Trophoblast cell (in vitro differentiated cells and primary cell): ENCODE data around the gene CARS1.

Experiments used
- DNase-seq, 2 donors: peaks; one replicate each; pipeline ENCODE4 v3.0.0-alpha.2; 2016
- H2AFZ ChIP-seq: 2 replicates; pipeline ENCODE4 v1.6.1; 2013; ENCODE audit warnings: low read length, moderate library complexity, mild to moderate bottlenecking; ENCODE audit not compliant: insufficient read depth, poor library complexity
- H2AK5ac ChIP-seq: 2 replicates; pipeline ENCODE4 v1.6.1; 2013; ENCODE audit warnings: mild to moderate bottlenecking, low read length
- H2BK120ac ChIP-seq: 2 replicates; pipeline ENCODE4 v1.6.1; 2013; ENCODE audit warnings: low read length, mild to moderate bottlenecking, moderate library complexity; ENCODE audit not compliant: insufficient read depth, poor library complexity
- H2BK12ac ChIP-seq: 2 replicates; pipeline ENCODE4 v1.6.1; 2013; ENCODE audit warnings: mild to moderate bottlenecking, low read length, moderate library complexity
- H2BK5ac ChIP-seq: 2 replicates; pipeline ENCODE4 v1.6.1; 2013; ENCODE audit warnings: low read length, low read depth, moderate library complexity, mild to moderate bottlenecking; ENCODE audit not compliant: poor library complexity
- H3K14ac ChIP-seq: 2 replicates; pipeline ENCODE4 v1.6.1; 2013; ENCODE audit warnings: mild to moderate bottlenecking, low read length
- H3K18ac ChIP-seq: 2 replicates; pipeline ENCODE4 v1.6.1; 2013; ENCODE audit warnings: mild to moderate bottlenecking, low read length
- H3K23ac ChIP-seq: 2 replicates; pipeline ENCODE4 v1.6.1; 2013; ENCODE audit warnings: low read length
- H3K27ac ChIP-seq: 2 replicates; pipeline ENCODE4 v1.5.1; 2013; ENCODE audit warnings: low read depth, mild to moderate bottlenecking, inconsistent platforms, low read length, moderate library complexity
- H3K27me3 ChIP-seq: 2 replicates; pipeline ENCODE4 v1.6.1; 2013; ENCODE audit warnings: inconsistent platforms, mild to moderate bottlenecking, low read length, moderate library complexity; ENCODE audit not compliant: insufficient read depth
- H3K36me3 ChIP-seq, 2 experiments: 1 replicate in 1 of 2; 2 replicates in 1 of 2; pipeline ENCODE4 v1.6.1; 2013; ENCODE audit warnings: low read length in 2 of 2, mild to moderate bottlenecking in 2 of 2, moderate library complexity in 1 of 2; ENCODE audit not compliant: insufficient read depth in 2 of 2, control insufficient read depth in 1 of 2
- H3K4ac ChIP-seq: 2 replicates; pipeline ENCODE4 v1.6.1; 2013; ENCODE audit warnings: low read depth, mild to moderate bottlenecking, low read length, moderate library complexity
- H3K4me1 ChIP-seq, 2 experiments: 1 replicate in 1 of 2; 2 replicates in 1 of 2; pipeline ENCODE4 v1.6.1; 2013; ENCODE audit warnings: low read length in 2 of 2, mild to moderate bottlenecking in 2 of 2, moderate library complexity in 1 of 2; ENCODE audit not compliant: insufficient read depth in 2 of 2, control insufficient read depth in 1 of 2
- H3K4me2 ChIP-seq: 2 replicates; pipeline ENCODE4 v1.6.1; 2013; ENCODE audit warnings: inconsistent platforms, mild to moderate bottlenecking, low read length, moderate library complexity
- H3K4me3 ChIP-seq: 2 replicates; pipeline ENCODE4 v1.5.1; 2013; ENCODE audit warnings: mild to moderate bottlenecking, low read depth, low read length, inconsistent platforms
- H3K79me1 ChIP-seq: one replicate; pipeline ENCODE4 v1.6.1; 2013; ENCODE audit warnings: low read length
- H3K79me2 ChIP-seq: 2 replicates; pipeline ENCODE4 v1.6.1; 2013; ENCODE audit warnings: low read length, mild to moderate bottlenecking; ENCODE audit not compliant: control insufficient read depth, insufficient read depth, poor library complexity
- H3K9ac ChIP-seq: 2 replicates; pipeline ENCODE4 v1.6.1; 2013; ENCODE audit warnings: mild to moderate bottlenecking, low read length
- H3K9me3 ChIP-seq: 2 replicates; pipeline ENCODE4 v1.6.1; 2013; ENCODE audit warnings: low read depth, mild to moderate bottlenecking, control low read depth, inconsistent platforms, low read length; ENCODE audit not compliant: insufficient read depth
- H4K12ac ChIP-seq: 2 replicates; pipeline ENCODE4 v1.6.1; 2013; ENCODE audit warnings: low read depth, mild to moderate bottlenecking, low read length, moderate library complexity
- H4K8ac ChIP-seq: 2 replicates; pipeline ENCODE4 v1.6.1; 2013; ENCODE audit warnings: low read depth, mild to moderate bottlenecking, low read length, moderate library complexity
- H4K91ac ChIP-seq: one replicate; pipeline ENCODE4 v1.6.1; 2013; ENCODE audit warnings: low read depth, mild to moderate bottlenecking, low read length, moderate library complexity
- WGBS: extraction: QIAGEN DNeasy Blood & Tissue Kit; methylation state at CpG from one replicate; pipeline ENCODE4 v1.1.7; 2013; ENCODE audit warnings: missing lambda C conversion rate; ENCODE audit not compliant: insufficient read length, insufficient coverage; ENCODE audit errors: extremely low coverage; 5-methylcytosine and 5-hydroxymethylcytosine counted together

The CARS1 gene

GRCh38 chr11:2995893-2996554, 61.2 kb downstream of the CARS1 start:
- H2AK5ac ChIP-seq = peak overlapping the region; percentile 38
- H3K27me3 ChIP-seq = no peaks in the 10 kb centered on the region
- no peak overlapping the region for H2BK5ac ChIP-seq
- H4K91ac ChIP-seq = peak overlapping the region; percentile 50
- peaks cover 11 to 15% of the 10 kb centered on the region in 2 experiments for H3K36me3 ChIP-seq
- peaks cover 3 to 11% of the 10 kb centered on the region in 2 experiments for H3K4me1 ChIP-seq
- no CpG with 5 or more reads among the region's 14 CpGs for WGBS
- H3K18ac ChIP-seq = no peak overlapping the region
- H4K12ac ChIP-seq = no peak overlapping the region
- H3K4ac ChIP-seq = no peak overlapping the region
- H3K9me3 ChIP-seq = no peaks in the 10 kb centered on the region
- peaks cover 8% of the 10 kb centered on the region for H3K79me2 ChIP-seq
- no peak overlapping the region for H3K4me3 ChIP-seq
- H3K27ac ChIP-seq = no peak overlapping the region
- no peak overlapping the region for H3K14ac ChIP-seq
- H2AFZ ChIP-seq = no peak overlapping the region
- no peak overlapping the region for H2BK120ac ChIP-seq
- no peak overlapping the region for H3K23ac ChIP-seq
- H3K9ac ChIP-seq = no peak overlapping the region
- H4K8ac ChIP-seq = no peak overlapping the region
- no peak overlapping the region for H3K4me2 ChIP-seq
- no peak for DNase-seq
- H2BK12ac ChIP-seq = peak overlapping the region; percentile 15
- H3K79me1 ChIP-seq = peaks cover 17% of the 10 kb centered on the region

- Histone ChIP-seq H2BK12ac (no peak overlapping the region), H2AFZ (no peak overlapping the region)
These were observed 62.1 kb downstream of the CARS1 start for GRCh38 chr11:2995031-2995561.

GRCh38 chr11:2994336-2994730, 62.9 kb downstream of the CARS1 start:
- Histone ChIP-seq H3K9ac (no peak overlapping the region), H3K4me3 (no peak overlapping the region), H2AK5ac (no peak overlapping the region), H4K8ac (no peak overlapping the region), H3K4me2 (no peak overlapping the region), H3K79me1 (peaks cover 17% of the 10 kb centered on the region), H2BK12ac (no peak overlapping the region), H2AFZ (no peak overlapping the region), H2BK120ac (no peak overlapping the region), H3K18ac (no peak overlapping the region), H3K27ac (no peak overlapping the region), H2BK5ac (no peak overlapping the region), H4K91ac (no peak overlapping the region), H3K79me2 (peaks cover 10% of the 10 kb centered on the region), H3K36me3 (peaks cover 0 to under 1% of the 10 kb centered on the region in 2 experiments), H3K23ac (no peak overlapping the region), H3K4ac (no peak overlapping the region), H3K9me3 (no peaks in the 10 kb centered on the region), H4K12ac (no peak overlapping the region), H3K27me3 (no peaks in the 10 kb centered on the region), H3K4me1 (peaks cover 3 to 11% of the 10 kb centered on the region in 2 experiments), H3K14ac (no peak overlapping the region)
- no peak for DNase-seq
- WGBS = no CpG with 5 or more reads among the region's 4 CpGs

More at GRCh38 chr11:2995031-2995561, 62.1 kb downstream of the CARS1 start:
- Histone ChIP-seq H3K14ac (no peak overlapping the region), H3K23ac (no peak overlapping the region), H3K4me3 (no peak overlapping the region), H3K79me2 (peaks cover 10% of the 10 kb centered on the region), H2BK120ac (no peak overlapping the region), H4K8ac (peak overlapping the region; percentile 12), H2BK5ac (peak overlapping the region; percentile 19), H4K12ac (no peak overlapping the region), H2AK5ac (peak overlapping the region; percentile 9), H3K36me3 (peaks cover 2 to 6% of the 10 kb centered on the region in 2 experiments), H3K4ac (no peak overlapping the region), H3K9me3 (no peaks in the 10 kb centered on the region), H3K9ac (no peak overlapping the region), H3K27ac (no peak overlapping the region), H4K91ac (no peak overlapping the region), H3K79me1 (peaks cover 17% of the 10 kb centered on the region), H3K4me1 (peaks cover 3 to 11% of the 10 kb centered on the region in 2 experiments), H3K18ac (no peak overlapping the region), H3K4me2 (no peak overlapping the region), H3K27me3 (no peaks in the 10 kb centered on the region)
- no CpG with 5 or more reads among the region's 13 CpGs for WGBS
- no peak for DNase-seq

GRCh38 chr11:2992997-2993325, 64.3 kb downstream of the CARS1 start:
- peak overlapping the region; percentile 45 for H2AK5ac ChIP-seq
- H3K4me2 ChIP-seq = peak overlapping the region; percentile 97
- peaks cover 13% of the 10 kb centered on the region for H3K79me2 ChIP-seq
- H3K14ac ChIP-seq = peak overlapping the region; percentile 81
- no peak overlapping the region for H3K23ac ChIP-seq
- peaks cover 17% of the 10 kb centered on the region for H3K79me1 ChIP-seq
- peak overlapping the region; percentile 17 for H2BK12ac ChIP-seq
- peak overlapping the region; percentile 57 for H3K9ac ChIP-seq
- peaks cover 3 to 11% of the 10 kb centered on the region in 2 experiments for H3K4me1 ChIP-seq
- peak overlapping the region; percentile 74 for H4K91ac ChIP-seq
- no peak for DNase-seq
- peak overlapping the region; percentile 81 for H2AFZ ChIP-seq
- H3K4me3 ChIP-seq = peak overlapping the region; percentile 82
- H3K18ac ChIP-seq = peak overlapping the region; percentile 96
- H4K8ac ChIP-seq = peak overlapping the region; percentile 98
- H3K4ac ChIP-seq = no peak overlapping the region
- no CpG with 5 or more reads among the region's 7 CpGs for WGBS
- H4K12ac ChIP-seq = peak overlapping the region; percentile 96
- H3K36me3 ChIP-seq = no peaks in the 10 kb centered on the region
- peak overlapping the region; percentile 48 for H2BK120ac ChIP-seq
- no peaks in the 10 kb centered on the region for H3K27me3 ChIP-seq
- H3K9me3 ChIP-seq = no peaks in the 10 kb centered on the region
- H2BK5ac ChIP-seq = no peak overlapping the region
- H3K27ac ChIP-seq = peak overlapping the region; percentile 14
